Heart left ventricle (tissue), 16 donors: ENCODE measurements around the gene RAB23. TPM values are rescaled to one million over a fixed set of nuclear protein-coding genes. Genes with fewer than 3 reads are reported as not detected.

ENCODE experiments used
- ATAC-seq, 4 donors: fragments of 200-7000 bp; cut with Tn5 transposase; one replicate each; pipeline ENCODE4 v1.9.1; 2020 to 2022; ENCODE audit warnings: moderate library complexity in 4 of 4, mild to moderate bottlenecking in 3 of 4, moderate number of reproducible peaks in 1 of 4
- DNase-seq, 5 donors: peaks; one replicate each; pipeline ENCODE4 v3.0.0-alpha.2; 2020
- H3K27ac ChIP-seq, 12 donors: fragments of 200-600 bp; sonication (generic) in 4 of 12; one replicate each; pipeline versions ENCODE4 v1.5.0 to v1.8.0; 2016 to 2022; ENCODE audit warnings: mild to moderate bottlenecking in 2 of 12
- H3K27me3 ChIP-seq, 9 donors: fragments of 200-600 bp; sonication (generic) in 2 of 9; one replicate each; pipeline versions ENCODE4 v1.5.1 to v1.8.0; 2016 to 2022; ENCODE audit warnings: mild to moderate bottlenecking in 3 of 9
- H3K36me3 ChIP-seq, 9 donors: fragments of 200-600 bp; sonication (generic) in 2 of 9; one replicate each; pipeline versions ENCODE4 v1.5.0 to v1.8.0; 2018 to 2022; ENCODE audit warnings: mild to moderate bottlenecking in 2 of 9
- H3K4me1 ChIP-seq, 12 donors: fragments of 200-600 bp; sonication (generic) in 4 of 12; one replicate each; pipeline versions ENCODE4 v1.5.0 to v1.8.0; 2016 to 2022; ENCODE audit warnings: mild to moderate bottlenecking in 3 of 12
- H3K4me3 ChIP-seq, 12 donors: fragments of 200-600 bp; sonication (generic) in 4 of 12; one replicate each; pipeline versions ENCODE4 v1.5.0 to v1.8.0; 2017 to 2022; ENCODE audit warnings: mild to moderate bottlenecking in 9 of 12, moderate library complexity in 4 of 12
- H3K9me3 ChIP-seq, 12 donors: fragments of 200-600 bp; sonication (generic) in 4 of 12; one replicate each; pipeline versions ENCODE4 v1.5.0 to v1.8.0; 2016 to 2022; ENCODE audit warnings: mild to moderate bottlenecking in 1 of 12
- CTCF ChIP-seq, 12 donors: fragments of 200-600 bp; sonication (generic) in 4 of 12; IDR thresholded peaks; one replicate each; pipeline versions ENCODE4 v1.5.0 to v1.8.0; 2018 to 2022; ENCODE audit warnings: antibody characterized with exemption in 12 of 12, mild to moderate bottlenecking in 5 of 12
- POLR2A ChIP-seq, 2 donors: fragments of 450-650 bp; IDR thresholded peaks; one replicate each; pipeline ENCODE4 v1.6.1; 2017; ENCODE audit warnings: antibody characterized with exemption in 2 of 2, mild to moderate bottlenecking in 2 of 2, moderate library complexity in 2 of 2
- WGBS, 4 donors: extraction: QIAGEN DNeasy Blood & Tissue Kit in 2 of 4; methylation state at CpG; one replicate each; pipeline versions ENCODE4 v1.1.5 to v1.1.7; 2013 to 2018; 5-methylcytosine and 5-hydroxymethylcytosine counted together
- intact Hi-C, 10 donors: fragments of 100-400 bp; cut with DNase I; formaldehyde crosslinking; loops; one replicate each; pipeline versions ENCODE4 v1.11.1 to v1.14.2; 2022
- polyA plus RNA-seq, 2 donors: library from polyadenylated mRNA; stranded (reverse); fragments of 200-250 nt; gene quantifications; one replicate each; pipeline ENCODE4 v1.2.3, GENCODE V29; 2013
- total RNA-seq, 9 donors: library from RNA; depleted of rRNA in 2 of 9; stranded (reverse); fragments of >200 nt in 2 of 9; fragmentation: NEBNext Ultra II Directional in 3 of 9; extraction: Animal tissue kit (Norgen Biotek cat#: 25700) in 3 of 9; gene quantifications; one replicate each; pipeline versions ENCODE4 v1.1.0 to v1.2.4, GENCODE V29; 2016 to 2023
- donor health status: ischemic (EF 13 %, LVEDD 7.1; RV severe dilation, severe dysfunction).
- donor health status: healthy with polysubstance abuse.
- donor health status: DM: no; HTN: yes; CAD: no.
- donor health status: DM: no; HTN: no; CAD: no.
- donor health status: ischemic (EF 25% LVEDD 6.9; RV normal size, moderate dysfunction).
- donor health status: ischemic (EF 25% LVEDD 5.7; RV mildly dilated, moderate dysfunction).
- donor health status: healthy.
- donor health status: DM: yes; HTN: yes; CAD: no.
- donor health status: ischemic (EF 35%, LVEDD 5.7; RV mildly dilated, moderate dysfunction).
- donor health status: nonischemic (EF 11% LVEDD 7.7; RV severe dilation, severe dysfunction).
- donor health status: DM: yes; HTN: yes; CAD: no.
- donor health status: PGD.
- donor health status: ischemic (EF 29% LVEDD 5.4; RV normal size, mild dysfunction).
- donor health status: nonischemic (EF 23%, LVEDD 6.1; RV moderate dilation, normal function).

RAB23 gene
- total and polyA plus RNA-seq, 11 donors, result 2.6 to 15.4 (median 9.5) TPM

GRCh38 chr6:57250348-57250747 is 28.2 kb upstream of the RAB23 start:
- Histone ChIP-seq H3K27ac (no peak overlapping the region), H3K9me3 (no peaks in the 10 kb centered on the region), H3K4me1 (peaks cover 0 to 15% (median 2%) of the 10 kb centered on the region in 12 donors), H3K36me3 (no peaks in the 10 kb centered on the region), H3K27me3 (no peaks in the 10 kb centered on the region), H3K4me3 (no peak overlapping the region)
- TF ChIP-seq POLR2A (IDR thresholded peaks at IDR 0.05), result no peak
- no peak for TF ChIP-seq CTCF (IDR thresholded peaks at IDR 0.05)
- intact Hi-C loops, result no loop called here
- DNase-seq, result no peak
- 92 to 93% (median 92%) methylated on average over 4 of the region's 4 CpGs for WGBS, 4 donors
- no peak for ATAC-seq

- intact Hi-C loops, result no loop called here
- H3K27ac ChIP-seq, result no peak overlapping the region
Measured at GRCh38 chr6:57248311-57248895, 26.3 kb upstream of the RAB23 start.

GRCh38 chr6:57247603-57248002 is 25.5 kb upstream of the RAB23 start:
- intact Hi-C loops, result no loop called here

More at GRCh38 chr6:57248311-57248895, 26.3 kb upstream of the RAB23 start:
- Histone ChIP-seq H3K4me1 (peaks cover 0 to 9% (median 2%) of the 10 kb centered on the region in 12 donors), H3K4me3 (no peak overlapping the region), H3K36me3 (no peaks in the 10 kb centered on the region), H3K9me3 (no peaks in the 10 kb centered on the region), H3K27me3 (no peaks in the 10 kb centered on the region)
- TF ChIP-seq CTCF (IDR thresholded peaks at IDR 0.05) (no peak), POLR2A (IDR thresholded peaks at IDR 0.05) (no peak)
- 85 to 92% (median 87%) methylated on average over 2 of the region's 2 CpGs for WGBS, 4 donors
- ATAC-seq, result no peak
- DNase-seq, result no peak

GRCh38 chr6:57246307-57246706 is 24.2 kb upstream of the RAB23 start:
- Histone ChIP-seq H3K36me3 (no peaks in the 10 kb centered on the region), H3K4me3 (no peak overlapping the region), H3K4me1 (peaks cover 0 to 5% (median 0%) of the 10 kb centered on the region in 12 donors), H3K27ac (no peak overlapping the region), H3K9me3 (no peaks in the 10 kb centered on the region), H3K27me3 (no peaks in the 10 kb centered on the region)
- WGBS, 4 donors, result 82 to 87% (median 84%) methylated on average over 6 of the region's 6 CpGs
- intact Hi-C loops, result no loop called here
- TF ChIP-seq CTCF (IDR thresholded peaks at IDR 0.05), result no peak
- no peak for TF ChIP-seq POLR2A (IDR thresholded peaks at IDR 0.05)
- ATAC-seq (no peak), DNase-seq (no peak)

More at GRCh38 chr6:57247603-57248002, 25.5 kb upstream of the RAB23 start:
- ATAC-seq, result no peak
- Histone ChIP-seq H3K27ac (no peak overlapping the region), H3K9me3 (no peaks in the 10 kb centered on the region), H3K4me3 (no peak overlapping the region), H3K36me3 (no peaks in the 10 kb centered on the region), H3K4me1 (peaks cover 0 to 5% (median 0%) of the 10 kb centered on the region in 12 donors), H3K27me3 (no peaks in the 10 kb centered on the region)
- no peak for DNase-seq
- no peak for TF ChIP-seq CTCF (IDR thresholded peaks at IDR 0.05)
- TF ChIP-seq POLR2A (IDR thresholded peaks at IDR 0.05), result no peak
